HCT116 (cell line): ENCODE measurements around the gene RABL3.

Experiments
- CTCF ChIP-seq, 3 experiments: fragments of 200-600 bp in 1 of 3; sonication (generic) in 1 of 3; IDR thresholded peaks in 2 of 3; conservative IDR thresholded peaks in 1 of 3; 2 replicates each; pipeline ENCODE4 v1.5.1; 2012 to 2017; ENCODE audit warnings: low read depth in 2 of 3, low read length in 2 of 3, antibody characterized with exemption in 1 of 3, borderline replicate concordance in 1 of 3, control low read depth in 1 of 3, mild to moderate bottlenecking in 1 of 3, mixed read lengths in 1 of 3, mixed run types in 1 of 3, moderate library complexity in 1 of 3; ENCODE audit not compliant: insufficient read depth in 1 of 3
- EZH2 ChIP-seq: fragments of 200-600 bp; sonication (generic); IDR thresholded peaks from 2 replicates; pipeline ENCODE4 v1.6.1; 2017; ENCODE audit warnings: antibody characterized with exemption, mixed run types
- EZH2phosphoT487 ChIP-seq: fragments of 200-600 bp; IDR thresholded peaks from 2 replicates; pipeline ENCODE4 v1.6.1; 2018; ENCODE audit warnings: antibody characterized with exemption, borderline replicate concordance
- POLR2AphosphoS5 ChIP-seq: IDR thresholded peaks from 2 replicates; pipeline ENCODE4 v1.6.1; 2011; ENCODE audit warnings: mild to moderate bottlenecking, low read depth, low read length, moderate library complexity
- SIN3A ChIP-seq: IDR thresholded peaks from 2 replicates; pipeline ENCODE4 v1.6.1; 2012; ENCODE audit warnings: low read depth
- SP1 ChIP-seq: IDR thresholded peaks from 2 replicates; pipeline ENCODE4 v1.6.1; 2012; ENCODE audit warnings: low read depth
- YY1 ChIP-seq: IDR thresholded peaks from 2 replicates; pipeline ENCODE4 v1.6.1; 2011; ENCODE audit warnings: low read length, low read depth, moderate library complexity, mild to moderate bottlenecking; ENCODE audit not compliant: insufficient replicate concordance; ENCODE audit errors: extremely low read depth
- TF ChIP-seq, protein P1 (sequence below): IDR thresholded peaks from 2 replicates; pipeline ENCODE4 v1.6.1; 2012; ENCODE audit warnings: low read depth
- TF ChIP-seq, protein P2 (sequence below): IDR thresholded peaks from 2 replicates; pipeline ENCODE4 v1.6.1; 2012

DNA sequence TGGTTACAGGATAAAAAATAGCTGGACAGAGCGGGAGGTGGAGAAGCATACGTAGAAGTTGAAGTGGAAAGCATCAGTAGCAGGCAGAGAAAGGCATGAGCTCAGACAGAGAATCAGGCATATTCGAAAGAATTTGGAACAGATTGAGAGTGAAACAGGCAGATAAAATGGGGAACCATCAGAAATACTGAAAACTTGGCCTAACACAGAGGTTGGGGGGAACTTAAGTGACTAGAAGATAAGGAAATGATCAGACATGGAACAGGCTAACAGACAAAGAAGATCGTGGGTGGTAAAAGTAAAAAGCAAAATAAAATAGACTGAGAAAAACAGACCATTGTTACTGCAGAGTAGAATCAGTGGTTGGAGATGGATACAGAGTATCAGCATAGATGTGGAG, 33.1 kb upstream of the RABL3 start:
- TF ChIP-seq CTCF (IDR thresholded peaks at IDR 0.05 in 2 of 3, conservative IDR thresholded peaks at IDR 0.05 in 1 of 3; ENCODE audit: borderline replicate concordance in 1 of 3, insufficient read depth in 1 of 3, low read depth in 2 of 3, low read length in 2 of 3) (no peak), POLR2AphosphoS5 (no peak), SIN3A (no peak), EZH2 (no peak), YY1 (no peak), EZH2phosphoT487 (no peak), SP1 (no peak)
- TF ChIP-seq, protein P1, sequence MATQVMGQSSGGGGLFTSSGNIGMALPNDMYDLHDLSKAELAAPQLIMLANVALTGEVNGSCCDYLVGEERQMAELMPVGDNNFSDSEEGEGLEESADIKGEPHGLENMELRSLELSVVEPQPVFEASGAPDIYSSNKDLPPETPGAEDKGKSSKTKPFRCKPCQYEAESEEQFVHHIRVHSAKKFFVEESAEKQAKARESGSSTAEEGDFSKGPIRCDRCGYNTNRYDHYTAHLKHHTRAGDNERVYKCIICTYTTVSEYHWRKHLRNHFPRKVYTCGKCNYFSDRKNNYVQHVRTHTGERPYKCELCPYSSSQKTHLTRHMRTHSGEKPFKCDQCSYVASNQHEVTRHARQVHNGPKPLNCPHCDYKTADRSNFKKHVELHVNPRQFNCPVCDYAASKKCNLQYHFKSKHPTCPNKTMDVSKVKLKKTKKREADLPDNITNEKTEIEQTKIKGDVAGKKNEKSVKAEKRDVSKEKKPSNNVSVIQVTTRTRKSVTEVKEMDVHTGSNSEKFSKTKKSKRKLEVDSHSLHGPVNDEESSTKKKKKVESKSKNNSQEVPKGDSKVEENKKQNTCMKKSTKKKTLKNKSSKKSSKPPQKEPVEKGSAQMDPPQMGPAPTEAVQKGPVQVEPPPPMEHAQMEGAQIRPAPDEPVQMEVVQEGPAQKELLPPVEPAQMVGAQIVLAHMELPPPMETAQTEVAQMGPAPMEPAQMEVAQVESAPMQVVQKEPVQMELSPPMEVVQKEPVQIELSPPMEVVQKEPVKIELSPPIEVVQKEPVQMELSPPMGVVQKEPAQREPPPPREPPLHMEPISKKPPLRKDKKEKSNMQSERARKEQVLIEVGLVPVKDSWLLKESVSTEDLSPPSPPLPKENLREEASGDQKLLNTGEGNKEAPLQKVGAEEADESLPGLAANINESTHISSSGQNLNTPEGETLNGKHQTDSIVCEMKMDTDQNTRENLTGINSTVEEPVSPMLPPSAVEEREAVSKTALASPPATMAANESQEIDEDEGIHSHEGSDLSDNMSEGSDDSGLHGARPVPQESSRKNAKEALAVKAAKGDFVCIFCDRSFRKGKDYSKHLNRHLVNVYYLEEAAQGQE, result no peak
- TF ChIP-seq, protein P2, sequence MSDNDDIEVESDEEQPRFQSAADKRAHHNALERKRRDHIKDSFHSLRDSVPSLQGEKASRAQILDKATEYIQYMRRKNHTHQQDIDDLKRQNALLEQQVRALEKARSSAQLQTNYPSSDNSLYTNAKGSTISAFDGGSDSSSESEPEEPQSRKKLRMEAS, result no peak
